IPS-18a (cell line): ENCODE data around the gene JPT2.
"Not testable (repeated sequence)": the region's sequence is repeated elsewhere in the genome, so short reads cannot be mapped to it uniquely, and the experiment has no call there.

Experiments used
- H3K27ac ChIP-seq: one replicate; pipeline ENCODE4 v1.5.1; 2013; ENCODE audit warnings: low read length
- H3K27me3 ChIP-seq: one replicate; pipeline ENCODE4 v1.6.1; 2013; ENCODE audit warnings: mild to moderate bottlenecking, low read length; ENCODE audit not compliant: control insufficient read depth, insufficient read depth
- H3K36me3 ChIP-seq: one replicate; pipeline ENCODE4 v1.6.1; 2013; ENCODE audit warnings: low read depth, low read length; ENCODE audit not compliant: control insufficient read depth
- H3K4me1 ChIP-seq: one replicate; pipeline ENCODE4 v1.6.1; 2013; ENCODE audit warnings: low read depth, low read length; ENCODE audit not compliant: control insufficient read depth
- H3K4me3 ChIP-seq: one replicate; pipeline ENCODE4 v1.5.1; 2013; ENCODE audit warnings: low read length
- H3K9ac ChIP-seq: one replicate; pipeline ENCODE4 v1.6.1; 2013; ENCODE audit warnings: mild to moderate bottlenecking, low read length, moderate library complexity
- H3K9me3 ChIP-seq: one replicate; pipeline ENCODE4 v1.6.1; 2013; ENCODE audit warnings: low read depth, low read length; ENCODE audit not compliant: control insufficient read depth

JPT2 gene

GRCh38 chr16:1712791-1713261 lies 34.7 kb downstream of the JPT2 start:
- Histone ChIP-seq H3K36me3 (no peaks in the 10 kb centered on the region), H3K4me3 (no peak overlapping the region), H3K27me3 (no peaks in the 10 kb centered on the region), H3K9me3 (no peaks in the 10 kb centered on the region), H3K4me1 (peaks cover 14% of the 10 kb centered on the region), H3K9ac (no peak overlapping the region), H3K27ac (no peak overlapping the region)

GRCh38 chr16:1713331-1713730 lies 35.3 kb downstream of the JPT2 start:
- H3K27ac ChIP-seq = no peak overlapping the region
- H3K9me3 ChIP-seq = no peaks in the 10 kb centered on the region
- no peak overlapping the region for H3K4me3 ChIP-seq
- H3K4me1 ChIP-seq = peaks cover 14% of the 10 kb centered on the region
- no peaks in the 10 kb centered on the region for H3K27me3 ChIP-seq
- no peak overlapping the region for H3K9ac ChIP-seq
- H3K36me3 ChIP-seq = no peaks in the 10 kb centered on the region

GRCh38 chr16:1713933-1714332 lies 35.9 kb downstream of the JPT2 start:
- H3K36me3 ChIP-seq = no peaks in the 10 kb centered on the region

GRCh38 chr16:1715220-1715619 lies 37.1 kb downstream of the JPT2 start:
- Histone ChIP-seq H3K4me3 (no peak overlapping the region), H3K9me3 (no peaks in the 10 kb centered on the region), H3K36me3 (no peaks in the 10 kb centered on the region), H3K9ac (no peak overlapping the region), H3K27me3 (no peaks in the 10 kb centered on the region), H3K4me1 (peaks cover 14% of the 10 kb centered on the region), H3K27ac (no peak overlapping the region)

More at GRCh38 chr16:1713933-1714332, 35.9 kb downstream of the JPT2 start:
- Histone ChIP-seq H3K27me3 (no peaks in the 10 kb centered on the region), H3K9me3 (no peaks in the 10 kb centered on the region), H3K9ac (no peak overlapping the region), H3K4me3 (no peak overlapping the region), H3K4me1 (peaks cover 14% of the 10 kb centered on the region), H3K27ac (no peak overlapping the region)

GRCh38 chr16:1718236-1718635 lies 40.2 kb downstream of the JPT2 start:
- H3K9ac ChIP-seq, H3K9me3 ChIP-seq, H3K4me3 ChIP-seq, H3K27ac ChIP-seq, H3K27me3 ChIP-seq, H3K36me3 ChIP-seq: not testable (repeated sequence)
- H3K4me1 ChIP-seq = peaks cover 14% of the 10 kb centered on the region

- not testable (repeated sequence) for H3K27ac ChIP-seq
These were observed 41.6 kb downstream of the JPT2 start for GRCh38 chr16:1719559-1720229.

GRCh38 chr16:1721372-1721771 lies 43.3 kb downstream of the JPT2 start:
- no peak overlapping the region for H3K9ac ChIP-seq
- H3K4me1 ChIP-seq = no peaks in the 10 kb centered on the region
- no peak overlapping the region for H3K27ac ChIP-seq

More at GRCh38 chr16:1719559-1720229, 41.6 kb downstream of the JPT2 start:
- not testable (repeated sequence) for H3K27me3 ChIP-seq, H3K4me3 ChIP-seq, H3K9ac ChIP-seq, H3K4me1 ChIP-seq, H3K36me3 ChIP-seq, H3K9me3 ChIP-seq

GRCh38 chr16:1723450-1724147 lies 45.5 kb downstream of the JPT2 start:
- Histone ChIP-seq H3K36me3 (no peaks in the 10 kb centered on the region), H3K27me3 (no peaks in the 10 kb centered on the region), H3K4me1 (no peaks in the 10 kb centered on the region), H3K9me3 (no peaks in the 10 kb centered on the region), H3K9ac (no peak overlapping the region), H3K27ac (no peak overlapping the region), H3K4me3 (no peak overlapping the region)

More at GRCh38 chr16:1721372-1721771, 43.3 kb downstream of the JPT2 start:
- Histone ChIP-seq H3K27me3 (no peaks in the 10 kb centered on the region), H3K36me3 (no peaks in the 10 kb centered on the region), H3K9me3 (no peaks in the 10 kb centered on the region), H3K4me3 (no peak overlapping the region)

- Histone ChIP-seq H3K4me3 (no peak overlapping the region), H3K9me3 (no peaks in the 10 kb centered on the region), H3K36me3 (no peaks in the 10 kb centered on the region), H3K27ac (no peak overlapping the region), H3K4me1 (no peaks in the 10 kb centered on the region), H3K27me3 (no peaks in the 10 kb centered on the region), H3K9ac (no peak overlapping the region)
These were observed 46.4 kb downstream of the JPT2 start for GRCh38 chr16:1724491-1724890.

- H3K9ac ChIP-seq = no peak overlapping the region
- no peaks in the 10 kb centered on the region for H3K27me3 ChIP-seq
- no peaks in the 10 kb centered on the region for H3K4me1 ChIP-seq
- no peak overlapping the region for H3K4me3 ChIP-seq
- no peaks in the 10 kb centered on the region for H3K36me3 ChIP-seq
- no peaks in the 10 kb centered on the region for H3K9me3 ChIP-seq
- no peak overlapping the region for H3K27ac ChIP-seq
These were observed 48.8 kb downstream of the JPT2 start for GRCh38 chr16:1726661-1727502.
